ENCODE data around the gene HTR2A. TPM values are rescaled to one million over a fixed set of nuclear protein-coding genes. Genes with fewer than 3 reads are reported as not detected.

HTR2A gene
- total and polyA plus RNA-seq, 2 donors: 0.38 to 0.48 TPM

DNA sequence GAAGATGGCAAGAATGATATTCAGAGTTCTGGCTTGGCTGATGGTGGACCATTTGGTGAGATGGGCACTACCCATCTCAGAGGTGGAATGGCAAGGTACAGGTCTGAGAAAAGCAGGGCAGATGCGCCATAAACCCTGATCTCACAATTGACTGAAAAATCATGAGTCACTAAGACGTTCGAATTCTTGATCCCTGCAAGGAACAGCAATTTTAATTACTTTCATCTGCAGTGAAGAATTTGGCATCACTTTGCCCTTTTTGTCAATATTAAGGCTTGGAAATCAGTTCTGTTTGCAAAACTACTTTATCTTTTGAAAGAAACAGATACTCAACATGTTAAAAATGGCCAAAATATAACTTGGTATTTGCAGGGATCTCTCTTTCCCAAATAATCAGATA is 38.1 kb downstream of the HTR2A start:
- no peaks in the 10 kb centered on the region for H3K9me3 ChIP-seq (ENCODE audit: control insufficient read depth in 2 of 2, insufficient read depth in 1 of 2, low read length in 1 of 2)
- DNase-seq (ENCODE audit: low read depth in 6 of 9, low spot score in 9 of 9): no peak
- WGBS: 97% methylated on average over 3 of the region's 3 CpGs
- H3K4me3 ChIP-seq (ENCODE audit: low read length in 2 of 2): no peak overlapping the region
- H3K27ac ChIP-seq (ENCODE audit: low read depth in 1 of 2, low read length in 1 of 2): no peak overlapping the region
- H3K36me3 ChIP-seq (ENCODE audit: control insufficient read depth in 2 of 2, insufficient read depth in 2 of 2, low read length in 1 of 2): no peaks in the 10 kb centered on the region
- no peaks in the 10 kb centered on the region for H3K4me1 ChIP-seq (ENCODE audit: control insufficient read depth in 2 of 2, insufficient read depth in 2 of 2, low read length in 2 of 2)
- H3K27me3 ChIP-seq (ENCODE audit: control insufficient read depth in 2 of 2, insufficient read depth in 1 of 2, low read length in 1 of 2): no peaks in the 10 kb centered on the region

DNA sequence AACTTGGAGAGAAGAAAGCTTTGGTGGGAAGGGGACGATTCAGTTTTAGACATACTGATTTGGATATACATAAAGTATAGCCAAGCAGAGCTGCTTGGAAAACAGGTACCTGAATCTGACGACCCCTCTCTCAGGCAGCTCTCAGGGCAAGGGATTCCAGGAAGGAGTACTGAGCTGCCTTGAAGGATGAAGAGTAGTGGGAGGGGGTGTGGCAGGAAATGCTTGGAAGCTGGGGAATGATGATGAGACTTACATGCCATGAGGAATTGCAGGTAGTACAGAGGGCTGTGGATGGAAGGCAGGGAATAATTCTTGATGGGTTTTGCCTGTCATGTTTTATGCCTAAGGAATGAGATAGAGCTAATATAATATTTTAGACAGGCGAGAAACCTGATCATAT is 38.7 kb downstream of the HTR2A start:
- no peaks in the 10 kb centered on the region for H3K27me3 ChIP-seq (ENCODE audit: control insufficient read depth in 2 of 2, insufficient read depth in 1 of 2, low read length in 1 of 2)
- H3K27ac ChIP-seq (ENCODE audit: low read depth in 1 of 2, low read length in 1 of 2): no peak overlapping the region
- no peaks in the 10 kb centered on the region for H3K4me1 ChIP-seq (ENCODE audit: control insufficient read depth in 2 of 2, insufficient read depth in 2 of 2, low read length in 2 of 2)
- no peak overlapping the region for H3K4me3 ChIP-seq (ENCODE audit: low read length in 2 of 2)
- no peak for DNase-seq (ENCODE audit: low read depth in 6 of 9, low spot score in 9 of 9)
- no peaks in the 10 kb centered on the region for H3K36me3 ChIP-seq (ENCODE audit: control insufficient read depth in 2 of 2, insufficient read depth in 2 of 2, low read length in 1 of 2)
- no peaks in the 10 kb centered on the region for H3K9me3 ChIP-seq (ENCODE audit: control insufficient read depth in 2 of 2, insufficient read depth in 1 of 2, low read length in 1 of 2)
- WGBS: 96% methylated on average over 3 of the region's 3 CpGs

DNA sequence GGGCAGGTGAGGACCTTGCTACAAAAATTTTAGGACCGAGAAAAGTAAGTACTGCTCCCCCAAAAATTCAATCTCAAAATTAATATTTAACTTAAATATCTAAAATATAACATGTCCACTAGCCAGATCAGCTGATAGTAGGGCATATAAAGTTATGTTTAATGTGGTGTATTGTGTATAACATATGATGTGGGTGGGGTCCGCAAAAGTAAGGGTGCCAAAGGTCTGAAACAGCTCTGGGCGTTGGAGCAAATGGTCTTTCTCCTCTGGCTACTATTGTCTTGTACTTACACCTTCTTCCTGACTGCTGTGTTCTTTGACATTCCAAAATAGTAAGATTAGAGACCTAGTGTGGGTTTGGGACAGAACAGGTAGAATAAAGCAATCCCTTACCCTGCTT is 41.2 kb downstream of the HTR2A start:
- no peak overlapping the region for H3K4me3 ChIP-seq (ENCODE audit: low read length in 2 of 2)
- no peaks in the 10 kb centered on the region for H3K27me3 ChIP-seq (ENCODE audit: control insufficient read depth in 2 of 2, insufficient read depth in 1 of 2, low read length in 1 of 2)
- H3K4me1 ChIP-seq (ENCODE audit: control insufficient read depth in 2 of 2, insufficient read depth in 2 of 2, low read length in 2 of 2): no peaks in the 10 kb centered on the region
- no peak overlapping the region for H3K27ac ChIP-seq (ENCODE audit: low read depth in 1 of 2, low read length in 1 of 2)
- H3K36me3 ChIP-seq (ENCODE audit: control insufficient read depth in 2 of 2, insufficient read depth in 2 of 2, low read length in 1 of 2): no peaks in the 10 kb centered on the region
- no peak for DNase-seq (ENCODE audit: low read depth in 6 of 9, low spot score in 9 of 9)
- no peaks in the 10 kb centered on the region for H3K9me3 ChIP-seq (ENCODE audit: control insufficient read depth in 2 of 2, insufficient read depth in 1 of 2, low read length in 1 of 2)
- 97% methylated on average over 3 of the region's 3 CpGs for WGBS

DNA sequence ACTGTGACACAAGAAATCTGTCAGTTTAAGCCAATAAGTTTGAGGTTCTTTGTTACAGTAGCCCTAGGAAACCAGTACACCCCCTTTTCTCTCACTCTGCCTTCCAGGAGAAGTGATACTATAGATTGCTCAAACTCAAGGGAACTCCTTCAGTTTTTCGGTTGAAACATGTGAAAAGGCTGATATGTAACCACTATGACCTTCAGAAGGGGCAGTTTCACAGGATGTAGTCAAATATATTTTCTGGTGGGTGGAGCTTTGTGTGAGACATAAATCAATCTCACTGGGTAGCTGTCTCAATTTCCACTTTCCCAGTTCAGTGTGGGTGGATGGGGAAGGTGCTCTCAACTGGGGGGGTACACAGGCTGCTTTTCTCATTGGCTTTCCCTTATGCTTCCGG is 41.7 kb downstream of the HTR2A start:
- Histone ChIP-seq H3K27ac (ENCODE audit: low read depth in 1 of 2, low read length in 1 of 2) (no peak overlapping the region), H3K27me3 (ENCODE audit: control insufficient read depth in 2 of 2, insufficient read depth in 1 of 2, low read length in 1 of 2) (no peaks in the 10 kb centered on the region), H3K36me3 (ENCODE audit: control insufficient read depth in 2 of 2, insufficient read depth in 2 of 2, low read length in 1 of 2) (no peaks in the 10 kb centered on the region), H3K4me1 (ENCODE audit: control insufficient read depth in 2 of 2, insufficient read depth in 2 of 2, low read length in 2 of 2) (no peaks in the 10 kb centered on the region), H3K4me3 (ENCODE audit: low read length in 2 of 2) (no peak overlapping the region), H3K9me3 (ENCODE audit: control insufficient read depth in 2 of 2, insufficient read depth in 1 of 2, low read length in 1 of 2) (no peaks in the 10 kb centered on the region)
- 92% methylated on average over 2 of the region's 2 CpGs for WGBS
- DNase-seq (ENCODE audit: low read depth in 6 of 9, low spot score in 9 of 9): no peak

DNA sequence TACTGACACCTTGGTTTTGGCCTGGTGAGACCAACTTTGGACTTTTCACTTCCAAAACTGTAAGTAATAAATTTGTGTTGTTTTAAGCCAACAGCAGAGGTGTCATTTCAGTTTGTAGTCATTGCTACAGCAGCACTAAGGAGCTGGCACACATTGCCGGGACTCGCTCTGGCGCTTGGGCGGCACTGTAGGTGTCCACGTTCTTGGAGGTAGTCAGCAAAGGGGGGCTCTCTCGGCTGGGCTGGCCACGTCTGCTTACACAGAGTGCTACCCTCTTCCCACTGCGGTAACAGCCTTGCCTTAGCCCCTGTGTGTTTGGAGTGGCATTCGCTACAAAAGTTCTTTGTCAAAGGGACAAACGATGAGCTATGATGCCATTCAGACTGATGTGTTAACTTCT is 44.7 kb downstream of the HTR2A start:
- no peaks in the 10 kb centered on the region for H3K4me1 ChIP-seq (ENCODE audit: control insufficient read depth in 2 of 2, insufficient read depth in 2 of 2, low read length in 2 of 2)
- no peaks in the 10 kb centered on the region for H3K36me3 ChIP-seq (ENCODE audit: control insufficient read depth in 2 of 2, insufficient read depth in 2 of 2, low read length in 1 of 2)
- H3K9me3 ChIP-seq (ENCODE audit: control insufficient read depth in 2 of 2, insufficient read depth in 1 of 2, low read length in 1 of 2): no peaks in the 10 kb centered on the region
- WGBS: 97% methylated on average over 10 of the region's 10 CpGs
- no peak overlapping the region for H3K4me3 ChIP-seq (ENCODE audit: low read length in 2 of 2)
- no peaks in the 10 kb centered on the region for H3K27me3 ChIP-seq (ENCODE audit: control insufficient read depth in 2 of 2, insufficient read depth in 1 of 2, low read length in 1 of 2)
- DNase-seq (ENCODE audit: low read depth in 6 of 9, low spot score in 9 of 9): no peak
- no peak overlapping the region for H3K27ac ChIP-seq (ENCODE audit: low read depth in 1 of 2, low read length in 1 of 2)

DNA sequence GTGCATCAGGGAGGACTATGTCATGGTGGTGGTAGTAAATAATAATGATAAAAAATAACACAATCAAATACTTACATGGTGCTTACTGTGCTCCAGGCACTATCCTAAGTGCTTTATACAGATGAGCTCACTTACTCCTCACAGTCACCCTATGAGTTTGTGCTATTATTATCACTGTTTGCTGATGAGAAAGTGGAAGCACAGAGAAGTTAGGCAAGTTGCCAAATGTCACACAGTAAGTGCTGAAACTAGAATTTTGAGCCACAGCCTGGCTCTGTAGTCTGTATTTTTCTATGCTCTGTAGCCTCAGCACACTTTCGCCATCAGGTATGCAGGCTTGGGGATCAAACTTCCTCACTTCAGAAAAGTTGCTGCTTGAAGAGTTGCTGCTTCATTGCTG is 46.6 kb downstream of the HTR2A start:
- Histone ChIP-seq H3K4me3 (ENCODE audit: low read length in 2 of 2) (no peak overlapping the region), H3K36me3 (ENCODE audit: control insufficient read depth in 2 of 2, insufficient read depth in 2 of 2, low read length in 1 of 2) (no peaks in the 10 kb centered on the region), H3K27me3 (ENCODE audit: control insufficient read depth in 2 of 2, insufficient read depth in 1 of 2, low read length in 1 of 2) (no peaks in the 10 kb centered on the region), H3K9me3 (ENCODE audit: control insufficient read depth in 2 of 2, insufficient read depth in 1 of 2, low read length in 1 of 2) (no peaks in the 10 kb centered on the region), H3K27ac (ENCODE audit: low read depth in 1 of 2, low read length in 1 of 2) (no peak overlapping the region), H3K4me1 (ENCODE audit: control insufficient read depth in 2 of 2, insufficient read depth in 2 of 2, low read length in 2 of 2) (no peaks in the 10 kb centered on the region)
- WGBS: 93% methylated on average over 1 of the region's 1 CpG
- no peak for DNase-seq (ENCODE audit: low read depth in 6 of 9, low spot score in 9 of 9)

DNA sequence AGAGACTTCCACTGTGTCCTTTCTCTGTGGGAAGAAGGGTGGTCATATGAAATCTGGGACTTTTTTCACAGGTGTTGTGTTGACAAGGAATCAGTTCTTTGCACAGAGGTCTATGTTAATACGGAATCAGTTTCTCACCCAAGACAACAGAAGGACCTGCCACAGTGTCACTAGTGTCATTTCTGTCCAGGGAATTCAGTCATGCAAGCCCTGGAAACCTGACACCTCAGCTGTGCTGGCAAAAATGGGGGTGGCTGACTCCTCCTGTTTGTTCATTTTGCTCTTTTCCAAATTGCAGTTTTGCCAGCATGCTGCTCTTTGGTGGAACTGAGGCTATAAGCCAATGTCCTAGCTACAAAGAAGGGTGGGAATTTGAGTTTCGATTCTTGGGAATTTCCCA is 50.1 kb downstream of the HTR2A start:
- Histone ChIP-seq H3K4me1 (ENCODE audit: control insufficient read depth in 2 of 2, insufficient read depth in 2 of 2, low read length in 2 of 2) (no peaks in the 10 kb centered on the region), H3K36me3 (ENCODE audit: control insufficient read depth in 2 of 2, insufficient read depth in 2 of 2, low read length in 1 of 2) (no peaks in the 10 kb centered on the region), H3K9me3 (ENCODE audit: control insufficient read depth in 2 of 2, insufficient read depth in 1 of 2, low read length in 1 of 2) (no peaks in the 10 kb centered on the region), H3K4me3 (ENCODE audit: low read length in 2 of 2) (no peak overlapping the region), H3K27ac (ENCODE audit: low read depth in 1 of 2, low read length in 1 of 2) (no peak overlapping the region), H3K27me3 (ENCODE audit: control insufficient read depth in 2 of 2, insufficient read depth in 1 of 2, low read length in 1 of 2) (no peaks in the 10 kb centered on the region)
- WGBS: 95% methylated on average over 2 of the region's 2 CpGs
- no peak for DNase-seq (ENCODE audit: low read depth in 6 of 9, low spot score in 9 of 9)

DNA sequence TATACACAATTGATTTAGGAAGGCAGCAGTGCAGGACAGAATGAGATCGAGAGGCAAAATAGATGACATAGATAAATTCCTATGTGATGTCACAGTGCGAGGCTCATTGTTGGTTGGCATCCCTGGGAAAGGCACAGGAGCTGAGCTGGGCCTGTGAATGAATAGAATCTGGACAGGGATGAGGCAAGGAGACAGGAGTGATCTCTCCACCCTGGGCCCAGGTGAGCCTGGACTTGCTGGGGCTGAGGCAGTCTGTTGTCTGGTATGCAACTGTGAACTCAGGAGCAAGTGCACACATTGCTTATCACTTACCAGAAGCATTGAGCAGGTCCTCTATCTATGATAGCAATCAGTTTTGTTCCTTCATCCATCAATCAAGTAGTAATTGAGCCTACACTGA is 51.7 kb downstream of the HTR2A start:
- WGBS: 96% methylated on average over 2 of the region's 2 CpGs
- Histone ChIP-seq H3K9me3 (ENCODE audit: control insufficient read depth in 2 of 2, insufficient read depth in 1 of 2, low read length in 1 of 2) (no peaks in the 10 kb centered on the region), H3K4me1 (ENCODE audit: control insufficient read depth in 2 of 2, insufficient read depth in 2 of 2, low read length in 2 of 2) (no peaks in the 10 kb centered on the region)

DNA sequence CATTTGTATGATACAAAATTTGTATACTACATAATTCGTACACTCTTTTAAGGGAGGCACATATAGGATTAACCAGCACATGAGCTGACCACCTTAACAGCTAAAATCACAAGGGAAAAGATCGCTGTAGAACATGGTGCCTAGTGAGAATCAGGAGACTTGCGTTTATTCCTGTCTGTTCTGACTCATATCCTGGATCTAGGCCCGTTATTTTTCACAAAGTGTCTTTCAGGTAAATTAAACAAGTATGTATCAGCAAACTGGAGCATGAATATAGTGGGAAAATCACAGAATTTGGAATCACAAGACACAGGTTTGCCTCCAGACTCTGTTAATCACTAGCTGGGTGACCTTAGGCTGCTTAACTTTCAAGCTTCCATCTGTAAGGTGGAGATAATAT is 52.4 kb downstream of the HTR2A start:
- Histone ChIP-seq H3K36me3 (ENCODE audit: control insufficient read depth in 2 of 2, insufficient read depth in 2 of 2, low read length in 1 of 2) (no peaks in the 10 kb centered on the region), H3K4me1 (ENCODE audit: control insufficient read depth in 2 of 2, insufficient read depth in 2 of 2, low read length in 2 of 2) (no peaks in the 10 kb centered on the region), H3K27ac (ENCODE audit: low read depth in 1 of 2, low read length in 1 of 2) (no peak overlapping the region), H3K27me3 (ENCODE audit: control insufficient read depth in 2 of 2, insufficient read depth in 1 of 2, low read length in 1 of 2) (no peaks in the 10 kb centered on the region), H3K9me3 (ENCODE audit: control insufficient read depth in 2 of 2, insufficient read depth in 1 of 2, low read length in 1 of 2) (no peaks in the 10 kb centered on the region), H3K4me3 (ENCODE audit: low read length in 2 of 2) (no peak overlapping the region)
- DNase-seq (ENCODE audit: low read depth in 6 of 9, low spot score in 9 of 9): no peak
- WGBS: 95% methylated on average over 4 of the region's 4 CpGs

More for the DNA sequence above, 51.7 kb downstream of the HTR2A start:
- Histone ChIP-seq H3K27me3 (ENCODE audit: control insufficient read depth in 2 of 2, insufficient read depth in 1 of 2, low read length in 1 of 2) (no peaks in the 10 kb centered on the region), H3K36me3 (ENCODE audit: control insufficient read depth in 2 of 2, insufficient read depth in 2 of 2, low read length in 1 of 2) (no peaks in the 10 kb centered on the region), H3K4me3 (ENCODE audit: low read length in 2 of 2) (no peak overlapping the region), H3K27ac (ENCODE audit: low read depth in 1 of 2, low read length in 1 of 2) (no peak overlapping the region)
- DNase-seq (ENCODE audit: low read depth in 6 of 9, low spot score in 9 of 9): no peak

DNA sequence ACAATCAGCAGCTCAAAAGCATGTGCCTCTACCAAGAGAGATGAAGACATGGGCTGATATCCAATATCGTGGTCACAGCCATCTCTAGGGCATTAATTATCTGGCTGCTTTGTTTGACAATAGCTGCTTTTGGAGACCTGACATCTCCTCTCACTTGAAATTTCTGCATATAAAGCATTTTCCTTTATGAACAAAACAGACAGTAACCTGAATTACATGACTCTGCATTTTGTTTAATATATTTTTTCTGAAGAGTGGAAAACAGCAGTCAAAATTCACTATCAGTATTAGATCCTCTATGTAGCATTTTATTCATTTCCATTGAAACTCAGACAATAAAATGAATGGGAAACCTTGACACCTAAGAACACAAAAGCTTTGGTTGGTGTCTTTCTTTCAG is 57.5 kb downstream of the HTR2A start:
- Histone ChIP-seq H3K4me3 (ENCODE audit: low read length in 2 of 2) (no peak overlapping the region), H3K4me1 (ENCODE audit: control insufficient read depth in 2 of 2, insufficient read depth in 2 of 2, low read length in 2 of 2) (no peaks in the 10 kb centered on the region), H3K27me3 (ENCODE audit: control insufficient read depth in 2 of 2, insufficient read depth in 1 of 2, low read length in 1 of 2) (no peaks in the 10 kb centered on the region), H3K27ac (ENCODE audit: low read depth in 1 of 2, low read length in 1 of 2) (no peak overlapping the region), H3K36me3 (ENCODE audit: control insufficient read depth in 2 of 2, insufficient read depth in 2 of 2, low read length in 1 of 2) (no peaks in the 10 kb centered on the region), H3K9me3 (ENCODE audit: control insufficient read depth in 2 of 2, insufficient read depth in 1 of 2, low read length in 1 of 2) (no peaks in the 10 kb centered on the region)
- WGBS: 68% methylated on average over 1 of the region's 1 CpG
- no peak for DNase-seq (ENCODE audit: low read depth in 6 of 9, low spot score in 9 of 9)
